IMR-90 (cell line): ENCODE results near the gene HDHD3. TPM values are rescaled to one million over a fixed set of nuclear protein-coding genes. Genes with fewer than 3 reads are reported as not detected.

Experiments used
- ATAC-seq: fragments of 200-7000 bp; cut with Tn5 transposase; 2 replicates; pipeline ENCODE4 v1.9.1; 2020; ENCODE audit warnings: low read depth, mild to moderate bottlenecking, moderate library complexity
- BruUV-seq: library from RNA; stranded (reverse); fragments of 400-500 nt; replicated peaks from 2 replicates; lab custom pipeline; 2021; lab: Mats Ljungman, UMichigan
- CTCF ChIA-PET: fragments of 300-600 bp; formaldehyde crosslinking; extraction: SDS; loops from one replicate; lab custom pipeline; 2021; ENCODE audit warnings: antibody characterized with exemption; lab: Yijun Ruan, JAX
- POLR2A ChIA-PET: fragments of 300-600 bp; sonication (Branson Sonifier 250); formaldehyde crosslinking; loops from one replicate; lab custom pipeline; 2022; ENCODE audit warnings: antibody characterized with exemption; ENCODE audit not compliant: unreplicated experiment; lab: Charles Lee
- DNase-seq: peaks from one replicate; pipeline ENCODE4 v3.0.0; 2013
- H2AFZ ChIP-seq: replicated peaks from 2 replicates; pipeline ENCODE3; 2013; ENCODE audit warnings: low read length, mild to moderate bottlenecking; ENCODE audit not compliant: poor library complexity
- H2AK5ac ChIP-seq: 2 replicates; pipeline ENCODE4 v1.6.1; 2013; ENCODE audit warnings: low read depth, low read length, inconsistent platforms
- H2AK9ac ChIP-seq: replicated peaks from 2 replicates; pipeline ENCODE3; 2013; ENCODE audit warnings: mild to moderate bottlenecking, low read depth, low read length, moderate library complexity; ENCODE audit not compliant: poor library complexity
- H2BK120ac ChIP-seq: 2 replicates; pipeline ENCODE4 v1.6.1; 2013; ENCODE audit warnings: low read depth, low read length, inconsistent platforms
- H2BK15ac ChIP-seq: 3 replicates; pipeline ENCODE4 v1.6.1; 2013; ENCODE audit warnings: low read depth, low read length, inconsistent platforms
- H2BK20ac ChIP-seq: 2 replicates; pipeline ENCODE4 v1.6.1; 2013; ENCODE audit warnings: low read depth, mild to moderate bottlenecking, inconsistent platforms, low read length, moderate library complexity
- H2BK5ac ChIP-seq: 2 replicates; pipeline ENCODE4 v1.6.1; 2013; ENCODE audit warnings: mild to moderate bottlenecking, low read depth, low read length, inconsistent platforms; ENCODE audit not compliant: poor library complexity, severe bottlenecking
- H3K14ac ChIP-seq: replicated peaks from 2 replicates; pipeline ENCODE4 v1.6.1; 2013; ENCODE audit warnings: low read depth, low read length, inconsistent platforms
- H3K18ac ChIP-seq: 2 replicates; pipeline ENCODE4 v1.6.1; 2013; ENCODE audit warnings: low read depth, low read length, control low read depth
- H3K23ac ChIP-seq: 2 replicates; pipeline ENCODE4 v1.6.1; 2013; ENCODE audit warnings: low read depth, low read length, inconsistent platforms
- H3K27ac ChIP-seq: 2 replicates; pipeline ENCODE4 v1.5.1; 2013; ENCODE audit warnings: mild to moderate bottlenecking, control low read depth, low read length; ENCODE audit not compliant: insufficient read depth
- H3K27me3 ChIP-seq: 2 replicates; pipeline ENCODE4 v1.6.1; 2013; ENCODE audit warnings: low read length; ENCODE audit not compliant: control insufficient read depth, insufficient read depth
- H3K36me3 ChIP-seq: 2 replicates; pipeline ENCODE4 v1.6.1; 2013; ENCODE audit warnings: low read length, mixed read lengths; ENCODE audit not compliant: control insufficient read depth, insufficient read depth
- H3K4ac ChIP-seq: 2 replicates; pipeline ENCODE4 v1.6.1; 2013; ENCODE audit warnings: low read depth, low read length, inconsistent platforms
- H3K4me1 ChIP-seq: 2 replicates; pipeline ENCODE4 v1.6.1; 2013; ENCODE audit warnings: low read length, mixed read lengths; ENCODE audit not compliant: control insufficient read depth, insufficient read depth
- H3K4me2 ChIP-seq: 2 replicates; pipeline ENCODE4 v1.6.1; 2013; ENCODE audit warnings: low read depth, mild to moderate bottlenecking, control low read depth, low read length, moderate library complexity
- H3K4me3 ChIP-seq: 2 replicates; pipeline ENCODE4 v1.5.1; 2013; ENCODE audit warnings: low read depth, mild to moderate bottlenecking, control low read depth, low read length, moderate library complexity; ENCODE audit not compliant: insufficient read depth
- H3K56ac ChIP-seq: 2 replicates; pipeline ENCODE4 v1.6.1; 2013; ENCODE audit warnings: low read length, inconsistent platforms; ENCODE audit not compliant: insufficient read depth; ENCODE audit errors: extremely low read depth
- H3K79me1 ChIP-seq, 2 experiments: 2 replicates each; pipeline ENCODE4 v1.6.1; 2013; ENCODE audit warnings: low read length in 2 of 2, inconsistent platforms in 1 of 2, low read depth in 1 of 2
- H3K9ac ChIP-seq: 2 replicates; pipeline ENCODE4 v1.6.1; 2013; ENCODE audit warnings: low read depth, low read length, control low read depth
- H3K9me1 ChIP-seq: 2 replicates; pipeline ENCODE4 v1.6.1; 2013; ENCODE audit warnings: low read length, inconsistent platforms; ENCODE audit not compliant: insufficient read depth
- H3K9me3 ChIP-seq: 2 replicates; pipeline ENCODE4 v1.6.1; 2013; ENCODE audit warnings: low read length; ENCODE audit not compliant: control insufficient read depth, insufficient read depth
- H4K20me1 ChIP-seq: 2 replicates; pipeline ENCODE4 v1.6.1; 2013; ENCODE audit warnings: low read length, inconsistent platforms; ENCODE audit not compliant: insufficient read depth
- H4K5ac ChIP-seq: 2 replicates; pipeline ENCODE4 v1.6.1; 2013; ENCODE audit warnings: mild to moderate bottlenecking, low read depth, low read length, control low read depth
- H4K8ac ChIP-seq, 2 experiments: 2 replicates each; pipeline ENCODE4 v1.6.1; 2013; ENCODE audit warnings: low read depth in 2 of 2, low read length in 2 of 2, control low read depth in 1 of 2, inconsistent platforms in 1 of 2
- H4K91ac ChIP-seq: 2 replicates; pipeline ENCODE4 v1.6.1; 2013; ENCODE audit warnings: low read depth, low read length, inconsistent platforms; ENCODE audit not compliant: insufficient read depth
- BHLHE40 ChIP-seq: fragments of 150-350 bp; IDR thresholded peaks from 2 replicates; pipeline ENCODE4 v1.6.1; 2016; ENCODE audit warnings: mild to moderate bottlenecking, low read depth, low read length
- CEBPB ChIP-seq: IDR thresholded peaks from 2 replicates; pipeline ENCODE4 v1.6.1; 2012; ENCODE audit warnings: low read depth, low read length, improper control_type of control experiment
- CHD1 ChIP-seq: IDR thresholded peaks from 2 replicates; pipeline ENCODE4 v1.6.1; 2012; ENCODE audit warnings: low read depth, low read length, improper control_type of control experiment
- ELK1 ChIP-seq: fragments of 150-350 bp; IDR thresholded peaks from 2 replicates; pipeline ENCODE4 v1.6.1; 2016; ENCODE audit warnings: low read depth, mild to moderate bottlenecking, low read length, moderate library complexity, borderline replicate concordance
- MAZ ChIP-seq: IDR thresholded peaks from 2 replicates; pipeline ENCODE4 v1.6.1; 2012; ENCODE audit warnings: low read depth, mild to moderate bottlenecking, low read length, improper control_type of control experiment, moderate library complexity, borderline replicate concordance
- NFE2L2 ChIP-seq: fragments of 150-350 bp; IDR thresholded peaks from 2 replicates; pipeline ENCODE4 v1.6.1; 2016; ENCODE audit warnings: low read depth, mild to moderate bottlenecking, low read length
- POLR2A ChIP-seq: IDR thresholded peaks from 2 replicates; pipeline ENCODE4 v1.6.1; 2012; ENCODE audit warnings: mild to moderate bottlenecking, low read depth, low read length
- RCOR1 ChIP-seq: IDR thresholded peaks from 2 replicates; pipeline ENCODE4 v1.6.1; 2012; ENCODE audit warnings: mild to moderate bottlenecking, low read length, improper control_type of control experiment; ENCODE audit not compliant: insufficient replicate concordance
- RFX5 ChIP-seq: IDR thresholded peaks from 2 replicates; pipeline ENCODE4 v1.8.0; 2012; ENCODE audit warnings: low read depth, mild to moderate bottlenecking, low read length, moderate library complexity
- SMC3 ChIP-seq: fragments of 150-350 bp; IDR thresholded peaks from 2 replicates; pipeline ENCODE4 v1.6.1; 2016; ENCODE audit warnings: low read depth, mild to moderate bottlenecking, antibody characterized with exemption, low read length, moderate library complexity
- USF2 ChIP-seq: fragments of 150-350 bp; IDR thresholded peaks from 2 replicates; pipeline ENCODE4 v1.6.1; 2017; ENCODE audit warnings: mild to moderate bottlenecking, antibody characterized with exemption, low read length, low read depth
- WGBS, 2 experiments: methylation state at CpG; one replicate each; pipeline versions ENCODE4 v1.1.5 to v1.1.7; 2013; ENCODE audit warnings: missing lambda C conversion rate in 2 of 2; ENCODE audit not compliant: insufficient read length in 1 of 2; ENCODE audit errors: extremely low coverage in 2 of 2; 5-methylcytosine and 5-hydroxymethylcytosine counted together
- dilution Hi-C: fragments of 300-500 bp; cut with HindIII; formaldehyde crosslinking; loops from one replicate; pipeline ENCODE4 v1.14.3; 2018; ENCODE audit warnings: low sequenced_read_pairs; ENCODE audit not compliant: unreplicated experiment
- in situ Hi-C: fragments of 300-500 bp; cut with MboI; formaldehyde crosslinking; loops from 3 replicates; pipeline ENCODE4 v1.14.3; 2019; ENCODE audit warnings: low sequenced_read_pairs, inconsistent platforms, mixed read lengths
- intact Hi-C: fragments of 100-400 bp; cut with micrococcal nuclease; formaldehyde crosslinking; loops from 2 replicates; pipeline ENCODE4 v1.10.0; 2022
- polyA plus RNA-seq, 3 experiments: library from polyadenylated mRNA; depleted of rRNA; stranded (reverse); fragments of >200 nt; gene quantifications; 2 replicates each; pipeline ENCODE4 v1.2.3, GENCODE V29; 2012; ENCODE audit warnings: low replicate concordance in 1 of 3
- total RNA-seq: library from RNA; depleted of rRNA; stranded (reverse); fragments of >200 nt; gene quantifications from 2 replicates; pipeline ENCODE4 v1.2.3, GENCODE V29; 2012

Gene HDHD3
- total and polyA plus RNA-seq, 2 of the 4 experiments (the other 2 are of a cell fraction), result 7.0 to 8.6 TPM

GRCh38 chr9:113343732-113344231 lies 33.0 kb downstream of the HDHD3 start:
- ATAC-seq, result no peak
- no peak overlapping the region for H3K4me2 ChIP-seq
- BruUV-seq, result no TSS peak

More at GRCh38 chr9:113343732-113344231, 33.0 kb downstream of the HDHD3 start:
- Histone ChIP-seq H4K20me1 (no peaks in the 10 kb centered on the region), H2BK120ac (no peak overlapping the region), H2BK15ac (no peak overlapping the region), H2AK9ac (peak overlapping the region; percentile 61), H4K91ac (no peak overlapping the region), H4K8ac (no peak overlapping the region), H3K9me3 (no peaks in the 10 kb centered on the region), H2AFZ (no peak overlapping the region), H3K4me3 (no peak overlapping the region), H2BK20ac (no peak overlapping the region), H3K23ac (no peak overlapping the region), H3K27me3 (peaks cover 17% of the 10 kb centered on the region), H3K18ac (no peak overlapping the region), H3K79me1 (peaks cover 0 to 4% of the 10 kb centered on the region in 2 experiments; a peak in 1 of 4 replicates), H3K4ac (no peak overlapping the region), H3K9ac (no peak overlapping the region), H4K5ac (no peak overlapping the region), H3K27ac (no peak overlapping the region), H3K14ac (no peak overlapping the region), H3K36me3 (no peaks in the 10 kb centered on the region), H3K4me1 (no peaks in the 10 kb centered on the region), H2BK5ac (no peak overlapping the region), H2AK5ac (no peak overlapping the region), H3K56ac (no peak overlapping the region), H3K9me1 (peaks cover 10% of the 10 kb centered on the region)
- WGBS, 2 experiments, result no CpG with 5 or more reads among the region's 1 CpG
- intact Hi-C loops (no loop called here), in situ Hi-C loops (no loop called here), dilution Hi-C loops (no loop called here)
- TF ChIP-seq SMC3 (no peak), CHD1 (no peak), RCOR1 (no peak), POLR2A (no peak), ELK1 (no peak), RFX5 (no peak), USF2 (no peak), CEBPB (no peak), BHLHE40 (no peak), MAZ (no peak), NFE2L2 (no peak)
- ChIA-PET CTCF (no interaction called here), POLR2A (no interaction called here)
- DNase-seq, result no peak
